SK-N-SH treated with all-trans-retinoic acid at 6 μM for 48 hours (cell line): Measurements from ENCODE around the gene PLEKHG2.

Source experiments
- ATAC-seq: fragments of 200-7000 bp; cut with Tn5 transposase; 3 replicates; pipeline ENCODE4 v1.9.1; 2020; ENCODE audit warnings: mild to moderate bottlenecking, moderate library complexity
- ARNTL ChIP-seq: fragments of 450-650 bp; formaldehyde crosslinking; IDR thresholded peaks from 2 replicates; pipeline ENCODE4 v1.5.0; 2020; ENCODE audit warnings: low read depth, mild to moderate bottlenecking, moderate library complexity, borderline replicate concordance
- BACH2 ChIP-seq: fragments of 250-450 bp; sonication (Bioruptor Pico); IDR thresholded peaks from 2 replicates; pipeline ENCODE4 v1.9.0; 2021; ENCODE audit warnings: mild to moderate bottlenecking, borderline replicate concordance
- CSDC2 ChIP-seq: fragments of 250-450 bp; sonication (Bioruptor Pico); IDR thresholded peaks from 2 replicates; pipeline ENCODE4 v1.5.0; 2020; ENCODE audit warnings: mild to moderate bottlenecking, moderate library complexity
- ESRRG ChIP-seq: fragments of 250-450 bp; sonication (Bioruptor Pico); IDR thresholded peaks from 2 replicates; pipeline ENCODE4 v1.6.1; 2021; ENCODE audit warnings: mild to moderate bottlenecking
- GLIS3 ChIP-seq: fragments of 250-450 bp; sonication (Bioruptor Pico); IDR thresholded peaks from 2 replicates; pipeline ENCODE4 v1.5.0; 2020; ENCODE audit warnings: mild to moderate bottlenecking, moderate library complexity
- OSR1 ChIP-seq: fragments of 250-450 bp; sonication (Bioruptor Pico); IDR thresholded peaks from 2 replicates; pipeline ENCODE4 v1.8.0; 2022; ENCODE audit warnings: moderate library complexity, mild to moderate bottlenecking, inconsistent platforms
- RARB ChIP-seq: fragments of 250-450 bp; sonication (Bioruptor Pico); IDR thresholded peaks from 2 replicates; pipeline ENCODE4 v1.8.0; 2021; ENCODE audit warnings: mild to moderate bottlenecking, moderate library complexity
- SNAI2 ChIP-seq: fragments of 250-450 bp; sonication (Bioruptor Pico); IDR thresholded peaks from 2 replicates; pipeline ENCODE4 v1.5.0; 2020; ENCODE audit warnings: mild to moderate bottlenecking, moderate library complexity
- TCF4 ChIP-seq: fragments of 250-450 bp; sonication (Bioruptor Pico); IDR thresholded peaks from 2 replicates; pipeline ENCODE4 v1.8.0; 2021; ENCODE audit warnings: mild to moderate bottlenecking, moderate library complexity, borderline replicate concordance
- TOX ChIP-seq: fragments of 250-450 bp; sonication (Bioruptor Pico); IDR thresholded peaks from 2 replicates; pipeline ENCODE4 v1.8.0; 2021; ENCODE audit warnings: mild to moderate bottlenecking, moderate library complexity, borderline replicate concordance
- ZC3H10 ChIP-seq: fragments of 250-450 bp; sonication (Bioruptor Pico); IDR thresholded peaks from 2 replicates; pipeline ENCODE4 v1.5.1; 2021; ENCODE audit warnings: mild to moderate bottlenecking, moderate library complexity
- ZFP3 ChIP-seq: fragments of 250-450 bp; sonication (Bioruptor Pico); IDR thresholded peaks from 2 replicates; pipeline ENCODE4 v1.5.0; 2020; ENCODE audit warnings: mild to moderate bottlenecking, moderate library complexity
- ZNF565 ChIP-seq: fragments of 450-650 bp; formaldehyde crosslinking; conservative IDR thresholded peaks from 2 replicates; pipeline ENCODE4 v1.5.0; 2020; ENCODE audit warnings: low read depth, mild to moderate bottlenecking, moderate library complexity
- ZNF70 ChIP-seq: fragments of 450-650 bp; formaldehyde crosslinking; IDR thresholded peaks from 2 replicates; pipeline ENCODE4 v1.5.0; 2020; ENCODE audit warnings: mild to moderate bottlenecking, moderate library complexity
- ZNF8 ChIP-seq: fragments of 450-650 bp; formaldehyde crosslinking; IDR thresholded peaks from 2 replicates; pipeline ENCODE4 v1.5.0; 2020; ENCODE audit warnings: mild to moderate bottlenecking, moderate library complexity
- TF ChIP-seq, protein P1 (sequence below): fragments of 250-450 bp; sonication (Bioruptor Pico); IDR thresholded peaks from 2 replicates; pipeline ENCODE4 v1.5.1; 2020; ENCODE audit warnings: low read depth, mild to moderate bottlenecking, moderate library complexity
- TF ChIP-seq, protein P2 (sequence below): fragments of 250-450 bp; sonication (Bioruptor Pico); IDR thresholded peaks from 2 replicates; pipeline ENCODE4 v1.8.0; 2020; ENCODE audit warnings: mild to moderate bottlenecking, moderate library complexity, borderline replicate concordance
- TF ChIP-seq, protein P3 (sequence below): fragments of 250-450 bp; sonication (Bioruptor Pico); IDR thresholded peaks from 2 replicates; pipeline ENCODE4 v1.8.0; 2021; ENCODE audit warnings: low read depth, mild to moderate bottlenecking, moderate library complexity, borderline replicate concordance
- TF ChIP-seq, protein P4 (sequence below): fragments of 250-450 bp; sonication (Bioruptor Pico); IDR thresholded peaks from 2 replicates; pipeline ENCODE4 v1.5.0; 2020; ENCODE audit warnings: mild to moderate bottlenecking, moderate library complexity

Gene PLEKHG2

DNA sequence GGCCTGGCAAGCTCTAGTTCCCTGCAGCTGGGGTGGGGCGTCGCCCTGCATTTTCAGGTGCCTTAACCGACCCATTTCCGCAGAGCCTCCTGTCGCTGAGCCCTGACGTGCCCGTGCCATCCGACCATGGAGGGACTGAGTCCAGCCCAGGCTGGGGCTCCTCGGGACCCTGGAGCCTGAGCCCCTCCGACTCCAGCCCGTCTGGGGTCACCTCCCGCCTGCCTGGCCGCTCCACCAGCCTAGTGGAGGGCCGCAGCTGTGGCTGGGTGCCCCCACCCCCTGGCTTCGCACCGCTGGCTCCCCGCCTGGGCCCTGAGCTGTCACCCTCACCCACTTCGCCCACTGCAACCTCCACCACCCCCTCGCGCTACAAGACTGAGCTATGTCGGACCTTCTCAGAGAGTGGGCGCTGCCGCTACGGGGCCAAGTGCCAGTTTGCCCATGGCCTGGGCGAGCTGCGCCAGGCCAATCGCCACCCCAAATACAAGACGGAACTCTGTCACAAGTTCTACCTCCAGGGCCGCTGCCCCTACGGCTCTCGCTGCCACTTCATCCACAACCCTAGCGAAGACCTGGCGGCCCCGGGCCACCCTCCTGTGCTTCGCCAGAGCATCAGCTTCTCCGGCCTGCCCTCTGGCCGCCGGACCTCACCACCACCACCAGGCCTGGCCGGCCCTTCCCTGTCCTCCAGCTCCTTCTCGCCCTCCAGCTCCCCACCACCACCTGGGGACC, 4.6 kb upstream of the PLEKHG2 start:
- no peak for ATAC-seq

DNA sequence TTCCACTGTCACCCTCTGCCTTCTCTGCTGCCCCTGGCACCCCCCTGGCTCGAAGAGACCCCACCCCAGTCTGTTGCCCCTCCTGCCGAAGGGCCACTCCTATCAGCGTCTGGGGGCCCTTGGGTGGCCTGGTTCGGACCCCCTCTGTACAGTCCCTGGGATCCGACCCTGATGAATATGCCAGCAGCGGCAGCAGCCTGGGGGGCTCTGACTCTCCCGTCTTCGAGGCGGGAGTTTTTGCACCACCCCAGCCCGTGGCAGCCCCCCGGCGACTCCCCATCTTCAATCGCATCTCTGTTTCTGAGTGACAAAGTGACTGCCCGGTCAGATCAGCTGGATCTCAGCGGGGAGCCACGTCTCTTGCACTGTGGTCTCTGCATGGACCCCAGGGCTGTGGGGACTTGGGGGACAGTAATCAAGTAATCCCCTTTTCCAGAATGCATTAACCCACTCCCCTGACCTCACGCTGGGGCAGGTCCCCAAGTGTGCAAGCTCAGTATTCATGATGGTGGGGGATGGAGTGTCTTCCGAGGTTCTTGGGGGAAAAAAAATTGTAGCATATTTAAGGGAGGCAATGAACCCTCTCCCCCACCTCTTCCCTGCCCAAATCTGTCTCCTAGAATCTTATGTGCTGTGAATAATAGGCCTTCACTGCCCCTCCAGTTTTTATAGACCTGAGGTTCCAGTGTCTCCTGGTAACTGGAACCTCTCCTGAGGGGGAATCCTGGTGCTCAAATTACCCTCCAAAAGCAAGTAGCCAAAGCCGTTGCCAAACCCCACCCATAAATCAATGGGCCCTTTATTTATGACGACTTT, 3.9 kb upstream of the PLEKHG2 start:
- TF ChIP-seq ESRRG (CRISPR knock-in tag), result no peak
- no peak for TF ChIP-seq GLIS3 (CRISPR knock-in tag)
- TF ChIP-seq RARB (CRISPR knock-in tag), result no peak
- TF ChIP-seq BACH2 (CRISPR knock-in tag), result no peak
- TF ChIP-seq, protein P1, sequence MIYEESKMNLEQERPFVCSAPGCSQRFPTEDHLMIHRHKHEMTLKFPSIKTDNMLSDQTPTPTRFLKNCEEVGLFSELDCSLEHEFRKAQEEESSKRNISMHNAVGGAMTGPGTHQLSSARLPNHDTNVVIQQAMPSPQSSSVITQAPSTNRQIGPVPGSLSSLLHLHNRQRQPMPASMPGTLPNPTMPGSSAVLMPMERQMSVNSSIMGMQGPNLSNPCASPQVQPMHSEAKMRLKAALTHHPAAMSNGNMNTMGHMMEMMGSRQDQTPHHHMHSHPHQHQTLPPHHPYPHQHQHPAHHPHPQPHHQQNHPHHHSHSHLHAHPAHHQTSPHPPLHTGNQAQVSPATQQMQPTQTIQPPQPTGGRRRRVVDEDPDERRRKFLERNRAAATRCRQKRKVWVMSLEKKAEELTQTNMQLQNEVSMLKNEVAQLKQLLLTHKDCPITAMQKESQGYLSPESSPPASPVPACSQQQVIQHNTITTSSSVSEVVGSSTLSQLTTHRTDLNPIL (CRISPR knock-in tag), result no peak
- no peak for TF ChIP-seq CSDC2 (CRISPR knock-in tag)
- no peak for TF ChIP-seq ZC3H10
- TF ChIP-seq TCF4 (CRISPR knock-in tag), result no peak
- TF ChIP-seq ZNF8, result no peak
- TF ChIP-seq OSR1 (CRISPR knock-in tag), result no peak
- TF ChIP-seq, protein P2, sequence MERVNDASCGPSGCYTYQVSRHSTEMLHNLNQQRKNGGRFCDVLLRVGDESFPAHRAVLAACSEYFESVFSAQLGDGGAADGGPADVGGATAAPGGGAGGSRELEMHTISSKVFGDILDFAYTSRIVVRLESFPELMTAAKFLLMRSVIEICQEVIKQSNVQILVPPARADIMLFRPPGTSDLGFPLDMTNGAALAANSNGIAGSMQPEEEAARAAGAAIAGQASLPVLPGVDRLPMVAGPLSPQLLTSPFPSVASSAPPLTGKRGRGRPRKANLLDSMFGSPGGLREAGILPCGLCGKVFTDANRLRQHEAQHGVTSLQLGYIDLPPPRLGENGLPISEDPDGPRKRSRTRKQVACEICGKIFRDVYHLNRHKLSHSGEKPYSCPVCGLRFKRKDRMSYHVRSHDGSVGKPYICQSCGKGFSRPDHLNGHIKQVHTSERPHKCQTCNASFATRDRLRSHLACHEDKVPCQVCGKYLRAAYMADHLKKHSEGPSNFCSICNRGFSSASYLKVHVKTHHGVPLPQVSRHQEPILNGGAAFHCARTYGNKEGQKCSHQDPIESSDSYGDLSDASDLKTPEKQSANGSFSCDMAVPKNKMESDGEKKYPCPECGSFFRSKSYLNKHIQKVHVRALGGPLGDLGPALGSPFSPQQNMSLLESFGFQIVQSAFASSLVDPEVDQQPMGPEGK (CRISPR knock-in tag), result no peak
- TF ChIP-seq, protein P3, sequence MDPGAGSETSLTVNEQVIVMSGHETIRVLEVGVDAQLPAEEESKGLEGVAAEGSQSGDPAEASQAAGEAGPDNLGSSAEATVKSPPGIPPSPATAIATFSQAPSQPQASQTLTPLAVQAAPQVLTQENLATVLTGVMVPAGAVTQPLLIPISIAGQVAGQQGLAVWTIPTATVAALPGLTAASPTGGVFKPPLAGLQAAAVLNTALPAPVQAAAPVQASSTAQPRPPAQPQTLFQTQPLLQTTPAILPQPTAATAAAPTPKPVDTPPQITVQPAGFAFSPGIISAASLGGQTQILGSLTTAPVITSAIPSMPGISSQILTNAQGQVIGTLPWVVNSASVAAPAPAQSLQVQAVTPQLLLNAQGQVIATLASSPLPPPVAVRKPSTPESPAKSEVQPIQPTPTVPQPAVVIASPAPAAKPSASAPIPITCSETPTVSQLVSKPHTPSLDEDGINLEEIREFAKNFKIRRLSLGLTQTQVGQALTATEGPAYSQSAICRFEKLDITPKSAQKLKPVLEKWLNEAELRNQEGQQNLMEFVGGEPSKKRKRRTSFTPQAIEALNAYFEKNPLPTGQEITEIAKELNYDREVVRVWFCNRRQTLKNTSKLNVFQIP, result no peak
- TF ChIP-seq, protein P4, sequence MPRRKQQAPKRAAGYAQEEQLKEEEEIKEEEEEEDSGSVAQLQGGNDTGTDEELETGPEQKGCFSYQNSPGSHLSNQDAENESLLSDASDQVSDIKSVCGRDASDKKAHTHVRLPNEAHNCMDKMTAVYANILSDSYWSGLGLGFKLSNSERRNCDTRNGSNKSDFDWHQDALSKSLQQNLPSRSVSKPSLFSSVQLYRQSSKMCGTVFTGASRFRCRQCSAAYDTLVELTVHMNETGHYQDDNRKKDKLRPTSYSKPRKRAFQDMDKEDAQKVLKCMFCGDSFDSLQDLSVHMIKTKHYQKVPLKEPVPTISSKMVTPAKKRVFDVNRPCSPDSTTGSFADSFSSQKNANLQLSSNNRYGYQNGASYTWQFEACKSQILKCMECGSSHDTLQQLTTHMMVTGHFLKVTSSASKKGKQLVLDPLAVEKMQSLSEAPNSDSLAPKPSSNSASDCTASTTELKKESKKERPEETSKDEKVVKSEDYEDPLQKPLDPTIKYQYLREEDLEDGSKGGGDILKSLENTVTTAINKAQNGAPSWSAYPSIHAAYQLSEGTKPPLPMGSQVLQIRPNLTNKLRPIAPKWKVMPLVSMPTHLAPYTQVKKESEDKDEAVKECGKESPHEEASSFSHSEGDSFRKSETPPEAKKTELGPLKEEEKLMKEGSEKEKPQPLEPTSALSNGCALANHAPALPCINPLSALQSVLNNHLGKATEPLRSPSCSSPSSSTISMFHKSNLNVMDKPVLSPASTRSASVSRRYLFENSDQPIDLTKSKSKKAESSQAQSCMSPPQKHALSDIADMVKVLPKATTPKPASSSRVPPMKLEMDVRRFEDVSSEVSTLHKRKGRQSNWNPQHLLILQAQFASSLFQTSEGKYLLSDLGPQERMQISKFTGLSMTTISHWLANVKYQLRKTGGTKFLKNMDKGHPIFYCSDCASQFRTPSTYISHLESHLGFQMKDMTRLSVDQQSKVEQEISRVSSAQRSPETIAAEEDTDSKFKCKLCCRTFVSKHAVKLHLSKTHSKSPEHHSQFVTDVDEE (CRISPR knock-in tag), result no peak
- TF ChIP-seq ARNTL (CRISPR knock-in tag), result no peak
- ATAC-seq, result no peak

More for the DNA sequence above, 4.6 kb upstream of the PLEKHG2 start:
- TF ChIP-seq, protein P1 (CRISPR knock-in tag), result no peak
- TF ChIP-seq ZNF8, result no peak
- no peak for TF ChIP-seq TOX
- no peak for TF ChIP-seq ZFP3 (CRISPR knock-in tag)
- TF ChIP-seq ZNF565 (CRISPR knock-in tag), result no peak
- no peak for TF ChIP-seq BACH2 (CRISPR knock-in tag)
- TF ChIP-seq, protein P2 (CRISPR knock-in tag), result no peak
- no peak for TF ChIP-seq GLIS3 (CRISPR knock-in tag)
- no peak for TF ChIP-seq ZNF70 (CRISPR knock-in tag)
- no peak for TF ChIP-seq TCF4 (CRISPR knock-in tag)
- no peak for TF ChIP-seq OSR1 (CRISPR knock-in tag)
- TF ChIP-seq SNAI2 (CRISPR knock-in tag), result no peak
- TF ChIP-seq ESRRG (CRISPR knock-in tag), result no peak
- TF ChIP-seq, protein P3, result no peak
- TF ChIP-seq RARB (CRISPR knock-in tag), result no peak
- TF ChIP-seq, all 23 proteins: peak for 0
